ENCODE measurements around the gene LPCAT3. TPM values are rescaled to one million over a fixed set of nuclear protein-coding genes. Genes with fewer than 3 reads are reported as not detected.
"Not testable (repeated sequence)": the region's sequence is repeated elsewhere in the genome, so short reads cannot be mapped to it uniquely, and the experiment has no call there.

Gene LPCAT3
- polyA plus RNA-seq, 1 donor (not counting 4 experiments of a cell fraction or from before 2014, with no cell fraction given): 69.1 TPM

DNA sequence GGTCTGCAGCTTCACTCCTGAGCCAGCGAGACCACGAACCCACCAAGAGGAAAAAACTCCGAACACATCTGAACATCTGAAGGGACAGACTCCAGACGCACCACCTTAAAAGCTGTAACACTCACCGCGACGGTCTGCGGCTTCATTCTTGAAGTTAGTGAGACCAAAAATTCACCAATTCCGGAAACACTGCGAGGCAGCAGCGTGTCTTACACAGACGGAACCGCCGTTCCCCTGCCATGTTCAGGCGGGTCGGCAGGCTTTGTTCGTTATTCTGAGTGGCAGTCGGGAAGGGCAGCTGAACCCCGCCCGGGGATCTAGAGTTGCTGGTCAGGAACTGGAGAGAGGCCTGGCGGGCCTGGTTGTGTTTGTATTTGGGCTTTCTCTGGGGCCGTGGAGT is 20.3 kb upstream of the LPCAT3 start:
- DNase-seq (ENCODE audit: low read depth, low spot score) (no peak), FAIRE-seq (no peak)
- Histone ChIP-seq H3K4me2 (ENCODE audit: control insufficient read depth, extremely low read depth, insufficient read depth, low read depth, low read length) (no peak overlapping the region), H3K79me2 (ENCODE audit: control insufficient read depth, insufficient read depth, low read length) (no peaks in the 10 kb centered on the region), H4K20me1 (ENCODE audit: control insufficient read depth, extremely low read depth, insufficient read depth, low read length) (no peaks in the 10 kb centered on the region), H3K4me1 (ENCODE audit: control insufficient read depth, extremely low read depth, insufficient read depth, low read length) (peaks cover 14% of the 10 kb centered on the region), H3K36me3 (ENCODE audit: control insufficient read depth in 2 of 2, extremely low read depth in 1 of 2, insufficient read depth in 2 of 2, low read length in 2 of 2) (no peaks in the 10 kb centered on the region), H3K9ac (ENCODE audit: control insufficient read depth, extremely low read depth, insufficient read depth, low read length) (no peak overlapping the region), H3K9me1 (ENCODE audit: control insufficient read depth, extremely low read depth, insufficient read depth, low read length) (no peaks in the 10 kb centered on the region), H3K27ac (ENCODE audit: control insufficient read depth, insufficient read depth, low read length) (no peak overlapping the region), H3K4me3 (ENCODE audit: control insufficient read depth in 2 of 3, extremely low read depth in 1 of 3, insufficient read depth in 2 of 3, low read depth in 1 of 3, low read length in 3 of 3) (no peak overlapping the region), H3K27me3 (ENCODE audit: control insufficient read depth, extremely low read depth, insufficient read depth, low read length) (no peaks in the 10 kb centered on the region), H3K9me3 (ENCODE audit: control insufficient read depth, low read depth, low read length) (no peaks in the 10 kb centered on the region), H2AFZ (ENCODE audit: control insufficient read depth, low read length) (no peak overlapping the region)
- dilution Hi-C loops (cut with MboI; ENCODE audit: extremely low pct_ligation_motif_present, low sequenced_read_pairs): no loop called here
- TF ChIP-seq EZH2 (IDR thresholded peaks at IDR 0.05; ENCODE audit: low read length) (no peak), CTCF (optimal IDR thresholded peaks at IDR 0.05 in 1 of 3, IDR thresholded peaks at IDR 0.05 in 1 of 3, conservative IDR thresholded peaks at IDR 0.05 in 1 of 3; ENCODE audit: extremely low read depth in 1 of 3, insufficient read depth in 2 of 3, low read length in 3 of 3) (no peak)

GRCh38 chr12:7037411-7037810 is 19.1 kb upstream of the LPCAT3 start:
- FAIRE-seq; dilution Hi-C loops (cut with MboI; ENCODE audit: extremely low pct_ligation_motif_present, low sequenced_read_pairs); H2AFZ ChIP-seq (ENCODE audit: control insufficient read depth, low read length): not testable (repeated sequence)

GRCh38 chr12:7035463-7035862 is 17.2 kb upstream of the LPCAT3 start:
- Histone ChIP-seq H3K27me3 (ENCODE audit: control insufficient read depth, extremely low read depth, insufficient read depth, low read length) (no peaks in the 10 kb centered on the region), H3K4me1 (ENCODE audit: control insufficient read depth, extremely low read depth, insufficient read depth, low read length) (peaks cover 14% of the 10 kb centered on the region), H3K9me1 (ENCODE audit: control insufficient read depth, extremely low read depth, insufficient read depth, low read length) (no peaks in the 10 kb centered on the region), H3K27ac (ENCODE audit: control insufficient read depth, insufficient read depth, low read length) (no peak overlapping the region), H4K20me1 (ENCODE audit: control insufficient read depth, extremely low read depth, insufficient read depth, low read length) (no peaks in the 10 kb centered on the region), H3K4me2 (ENCODE audit: control insufficient read depth, extremely low read depth, insufficient read depth, low read depth, low read length) (no peak overlapping the region), H3K9ac (ENCODE audit: control insufficient read depth, extremely low read depth, insufficient read depth, low read length) (no peak overlapping the region), H3K79me2 (ENCODE audit: control insufficient read depth, insufficient read depth, low read length) (no peaks in the 10 kb centered on the region), H3K36me3 (ENCODE audit: control insufficient read depth in 2 of 2, extremely low read depth in 1 of 2, insufficient read depth in 2 of 2, low read length in 2 of 2) (no peaks in the 10 kb centered on the region), H3K9me3 (ENCODE audit: control insufficient read depth, low read depth, low read length) (no peaks in the 10 kb centered on the region), H2AFZ (ENCODE audit: control insufficient read depth, low read length) (no peak overlapping the region), H3K4me3 (ENCODE audit: control insufficient read depth in 2 of 3, extremely low read depth in 1 of 3, insufficient read depth in 2 of 3, low read depth in 1 of 3, low read length in 3 of 3) (no peak overlapping the region)
- dilution Hi-C loops (cut with MboI; ENCODE audit: extremely low pct_ligation_motif_present, low sequenced_read_pairs): no loop called here
- no peak for FAIRE-seq
- no peak for DNase-seq (ENCODE audit: low read depth, low spot score)
- TF ChIP-seq EZH2 (IDR thresholded peaks at IDR 0.05; ENCODE audit: low read length): no peak
- TF ChIP-seq CTCF (optimal IDR thresholded peaks at IDR 0.05 in 1 of 3, IDR thresholded peaks at IDR 0.05 in 1 of 3, conservative IDR thresholded peaks at IDR 0.05 in 1 of 3; ENCODE audit: extremely low read depth in 1 of 3, insufficient read depth in 2 of 3, low read length in 3 of 3): no peak

More at GRCh38 chr12:7037411-7037810, 19.1 kb upstream of the LPCAT3 start:
- peaks cover 14% of the 10 kb centered on the region for H3K4me1 ChIP-seq (ENCODE audit: control insufficient read depth, extremely low read depth, insufficient read depth, low read length)
- H4K20me1 ChIP-seq (ENCODE audit: control insufficient read depth, extremely low read depth, insufficient read depth, low read length); H3K27me3 ChIP-seq (ENCODE audit: control insufficient read depth, extremely low read depth, insufficient read depth, low read length); H3K4me3 ChIP-seq (ENCODE audit: control insufficient read depth in 2 of 3, extremely low read depth in 1 of 3, insufficient read depth in 2 of 3, low read depth in 1 of 3, low read length in 3 of 3); H3K9ac ChIP-seq (ENCODE audit: control insufficient read depth, extremely low read depth, insufficient read depth, low read length); H3K79me2 ChIP-seq (ENCODE audit: control insufficient read depth, insufficient read depth, low read length); H3K36me3 ChIP-seq (ENCODE audit: control insufficient read depth in 2 of 2, extremely low read depth in 1 of 2, insufficient read depth in 2 of 2, low read length in 2 of 2); H3K27ac ChIP-seq (ENCODE audit: control insufficient read depth, insufficient read depth, low read length); H3K4me2 ChIP-seq (ENCODE audit: control insufficient read depth, extremely low read depth, insufficient read depth, low read depth, low read length); H3K9me1 ChIP-seq (ENCODE audit: control insufficient read depth, extremely low read depth, insufficient read depth, low read length); DNase-seq (ENCODE audit: low read depth, low spot score); H3K9me3 ChIP-seq (ENCODE audit: control insufficient read depth, low read depth, low read length): not testable (repeated sequence)
